A549 treated with Mapracorat at 1 μM for 4 hours (cell line): Measurements from ENCODE around the gene SOX13. TPM values are rescaled to one million over a fixed set of nuclear protein-coding genes. Genes with fewer than 3 reads are reported as not detected.

Experiments used
- total RNA-seq: library from RNA; stranded (reverse); fragments of 200-300 nt; extraction: Qiagen RNA extraction; gene quantifications from 5 replicates; pipeline ENCODE4 v1.2.3, GENCODE V29; 2022

SOX13 gene
- 16.4 to 23.1 TPM (median 22.0 TPM) in 5 replicates for total RNA-seq

DNA sequence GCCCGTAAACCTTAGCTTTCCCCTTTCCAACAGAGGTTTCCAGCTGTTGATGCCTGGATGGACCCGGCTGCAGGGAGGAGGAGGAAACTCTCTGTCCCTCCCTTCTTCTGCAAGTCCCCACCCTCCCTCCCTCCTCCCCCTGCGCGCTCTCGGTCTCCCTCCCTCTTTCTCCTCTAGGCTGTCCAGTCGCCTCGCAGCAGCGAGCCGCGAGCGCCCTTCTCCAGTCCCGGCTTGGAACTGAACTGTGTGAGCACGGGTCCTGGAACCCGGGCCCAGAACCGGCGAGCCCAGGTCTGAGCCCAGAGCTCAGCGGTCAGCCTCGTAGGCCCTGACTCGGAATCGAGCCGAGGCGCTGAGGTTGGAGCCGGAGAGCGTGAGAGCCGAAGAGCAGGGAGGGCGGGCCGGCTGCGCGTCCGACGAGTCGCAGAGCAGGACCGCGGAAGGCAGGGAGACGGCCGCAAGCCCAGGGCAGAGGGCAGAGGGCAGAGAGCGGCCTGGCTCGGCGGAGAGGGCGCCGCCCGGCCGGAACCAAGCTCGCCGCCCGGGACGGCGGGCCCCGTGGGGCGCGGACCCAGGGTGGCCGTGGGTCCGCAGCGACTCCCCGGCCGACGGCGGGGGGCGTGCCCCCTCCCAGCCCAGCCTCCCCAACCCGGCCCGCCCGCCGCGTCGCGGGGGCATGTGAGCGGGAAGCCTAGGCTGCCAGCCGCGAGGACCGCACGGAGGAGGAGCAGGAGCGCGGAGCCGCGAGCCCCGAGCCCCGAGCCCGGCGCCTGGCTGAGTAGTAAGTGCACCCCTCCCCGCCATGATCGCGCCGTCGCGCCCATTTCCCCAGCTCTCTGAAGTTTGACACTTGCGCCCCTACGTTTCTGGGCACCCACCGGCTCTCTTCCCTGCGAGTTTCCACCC is at the start of gene SOX13:
Gene SOX13 (plus strand): TSS at position 185 of the 906 bp plus-strand sequence. CDS start 39,801 bp downstream, outside the sequence.

DNA sequence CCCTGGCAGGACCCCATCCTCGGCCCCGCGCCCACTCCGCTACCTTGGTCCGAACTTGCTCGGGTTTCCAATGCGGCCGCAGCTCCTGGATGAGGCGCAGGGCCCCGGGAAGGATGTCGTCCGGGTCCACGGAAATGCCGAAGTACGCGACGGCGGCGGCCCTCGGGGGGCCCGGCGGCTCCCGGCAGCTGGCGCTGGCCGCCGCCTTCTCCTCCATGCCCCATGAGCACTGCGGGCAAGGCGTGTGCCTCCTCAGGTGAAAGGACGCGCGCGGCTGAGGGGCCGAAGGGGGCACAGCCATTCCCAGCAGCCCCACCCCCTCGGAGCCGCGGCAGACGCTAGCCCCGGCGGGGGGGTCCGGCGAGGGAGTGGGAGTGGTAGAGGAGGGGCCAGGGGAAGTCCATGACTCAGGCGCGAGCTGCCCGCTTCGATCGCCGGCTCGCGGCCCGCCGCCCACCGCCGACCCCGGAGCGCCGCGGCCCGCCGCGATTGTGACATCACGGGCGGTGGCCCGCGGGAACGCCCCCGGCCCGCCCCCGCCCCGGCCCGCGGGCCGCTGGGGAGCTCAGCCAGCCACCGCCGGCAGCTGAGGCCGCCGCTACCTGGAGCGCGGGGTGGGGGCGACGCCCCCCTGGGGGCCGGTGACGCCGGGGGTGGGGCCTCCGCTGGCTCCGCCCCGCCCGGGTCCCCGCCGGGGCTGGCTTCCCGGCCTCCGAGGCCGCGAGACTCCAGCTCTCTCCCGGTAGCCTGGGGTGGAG is 78.8 kb downstream of the SOX13 start, which contains the start of gene ETNK2:
Gene ETNK2 (minus strand): TSS at position 493 of the 758 bp plus-strand sequence. CDS start 192 bp downstream, at position 301.

DNA sequence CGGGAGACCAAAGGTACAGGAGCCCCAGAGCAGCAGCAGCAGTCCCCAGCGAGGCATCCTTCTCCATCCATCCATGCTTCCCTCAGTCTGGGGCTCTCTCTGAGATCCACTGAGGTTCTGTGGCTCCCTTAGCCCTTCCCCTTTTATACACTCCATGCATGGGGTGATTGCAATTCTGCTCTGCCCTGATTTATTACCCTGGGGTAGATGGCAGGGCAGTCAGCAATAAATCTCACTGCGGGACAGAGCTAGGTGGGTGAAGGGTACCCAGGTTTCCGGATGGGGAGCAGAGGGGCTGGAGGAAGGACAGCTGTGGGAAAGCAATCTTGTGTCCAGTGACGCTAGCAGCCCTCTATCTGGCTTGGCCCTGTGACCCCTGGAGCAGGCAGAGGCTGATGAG is 93.3 kb downstream of the SOX13 start, which contains the start of gene REN:
Gene REN (minus strand): TSS at position 119 of the 400 bp plus-strand sequence. CDS start 44 bp downstream, at position 75.

Other genes starting within 250 kb of the SOX13 start
- 168 to 264 TPM (median 241 TPM) in 5 replicates for gene SNRPE, start 211.5 kb upstream of the SOX13 start, total RNA-seq
- gene ETNK2, start 78.9 kb downstream of the SOX13 start, total RNA-seq = 10.6 to 13.7 TPM (median 12.6 TPM) in 5 replicates
- gene REN, start 93.2 kb downstream of the SOX13 start, total RNA-seq = not detected in 5 replicates
- gene KISS1, start 123.4 kb downstream of the SOX13 start, total RNA-seq = 0.21 to 1.1 TPM (median 0.64 TPM) in 4 of 5 replicates, not detected in the other
- 3.6 to 6.7 TPM (median 4.4 TPM) in 5 replicates for gene GOLT1A, start 140.9 kb downstream of the SOX13 start, total RNA-seq